HG03097 (cell line): ENCODE data around the gene PEX11B.

Experiments
- ATAC-seq: cut with Tn5 transposase; IDR thresholded peaks from one replicate; pipeline ENCODE4 v1.9.1; 2021; ENCODE audit not compliant: unreplicated experiment, low FRiP score

PEX11B gene

GRCh38 chr1:145877923-145878486 is 40.5 kb downstream of the PEX11B start:
- no peak for ATAC-seq

DNA sequence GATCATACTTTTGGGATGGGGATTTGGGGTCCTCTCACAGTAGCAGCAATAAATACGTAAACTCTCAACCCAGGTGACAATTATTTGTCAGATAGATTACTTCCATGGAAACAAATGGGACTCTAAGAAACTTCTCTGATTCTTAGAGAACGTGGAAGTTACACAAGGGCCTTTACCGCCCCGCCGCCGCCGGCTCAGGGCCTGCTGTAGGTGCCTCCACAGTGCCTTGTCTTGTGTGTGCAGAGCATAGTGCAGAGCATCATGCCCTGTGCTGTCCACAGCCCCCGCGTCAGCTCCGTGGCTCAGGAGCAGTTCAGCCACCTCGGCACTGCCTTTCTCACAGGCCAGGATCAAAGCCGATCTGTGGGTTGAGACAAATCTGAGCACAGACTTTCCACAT is 43.9 kb downstream of the PEX11B start:
- ATAC-seq, result no peak

- no peak for ATAC-seq
Observed at GRCh38 chr1:145871994-145872924, 46.3 kb downstream of the PEX11B start.

DNA sequence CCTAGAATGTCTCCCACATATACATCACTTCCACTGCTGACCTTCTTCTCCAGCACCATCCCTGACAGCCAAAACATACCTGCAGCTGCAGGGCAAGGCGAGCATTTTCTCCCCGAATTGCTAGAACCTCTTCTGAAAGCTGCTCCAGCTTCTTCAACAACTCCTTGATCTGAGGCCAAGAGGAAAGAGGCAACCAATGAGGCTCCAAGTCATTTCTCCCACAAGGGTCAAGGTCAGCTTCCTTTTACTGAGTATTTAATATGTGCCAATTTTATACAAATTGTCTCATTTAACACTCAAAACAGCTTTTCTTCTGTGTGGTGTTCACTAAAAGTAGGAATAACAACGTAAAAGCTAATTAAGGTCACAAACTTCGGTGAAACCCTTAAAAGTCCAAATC is 50.3 kb downstream of the PEX11B start:
- no peak for ATAC-seq

- ATAC-seq, result no peak
Observed at GRCh38 chr1:145863282-145864018, 55.1 kb downstream of the PEX11B start.
